Fibroblast of villous mesenchyme (primary cell): ENCODE measurements around the gene ZNF180. TPM values are rescaled to one million over a fixed set of nuclear protein-coding genes. Genes with fewer than 3 reads are reported as not detected.

ENCODE experiments used
- DNase-seq: peaks from one replicate; pipeline ENCODE4 v3.0.0-alpha.2; 2010; ENCODE audit warnings: low read depth
- H3K4me3 ChIP-seq: 2 replicates; pipeline ENCODE4 v1.5.1; 2011; ENCODE audit warnings: low read depth, mild to moderate bottlenecking, low read length
- CTCF ChIP-seq: IDR thresholded peaks from 2 replicates; pipeline ENCODE4 v1.5.1; 2012; ENCODE audit warnings: low read depth, mild to moderate bottlenecking, low read length; ENCODE audit not compliant: insufficient read depth
- total RNA-seq: library from RNA; depleted of rRNA; stranded (reverse); fragments of >200 nt; gene quantifications from 2 replicates; pipeline ENCODE4 v1.2.3, GENCODE V29; 2012

ZNF180 gene
- total RNA-seq, 1 donor = 9.5 TPM

- no peak for DNase-seq
- no peak for TF ChIP-seq CTCF
- H3K4me3 ChIP-seq = no peak overlapping the region
Observed at GRCh38 chr19:44525721-44526430, 25.6 kb upstream of the ZNF180 start.

GRCh38 chr19:44521370-44521769 is 21.0 kb upstream of the ZNF180 start:
- no peak for DNase-seq

GRCh38 chr19:44517146-44517545 is 16.8 kb upstream of the ZNF180 start:
- no peak overlapping the region for H3K4me3 ChIP-seq
- no peak for TF ChIP-seq CTCF
- no peak for DNase-seq

More at GRCh38 chr19:44521370-44521769, 21.0 kb upstream of the ZNF180 start:
- TF ChIP-seq CTCF = no peak
- H3K4me3 ChIP-seq = no peak overlapping the region

GRCh38 chr19:44515907-44516306 is 15.6 kb upstream of the ZNF180 start:
- no peak for TF ChIP-seq CTCF
- no peak overlapping the region for H3K4me3 ChIP-seq
- no peak for DNase-seq

- DNase-seq = no peak
- no peak overlapping the region for H3K4me3 ChIP-seq
- TF ChIP-seq CTCF = no peak
Observed at GRCh38 chr19:44515031-44515430, 14.7 kb upstream of the ZNF180 start.

GRCh38 chr19:44512326-44513298 is 12.3 kb upstream of the ZNF180 start:
- peak; percentile 58 for TF ChIP-seq CTCF
- peak; percentile 38 for DNase-seq

More at GRCh38 chr19:44512326-44513298, 12.3 kb upstream of the ZNF180 start:
- no peak overlapping the region for H3K4me3 ChIP-seq
